ENCODE measurements around the gene SNX25. TPM values are rescaled to one million over a fixed set of nuclear protein-coding genes. Genes with fewer than 3 reads are reported as not detected.

SNX25 gene
- polyA plus RNA-seq, 1 donor from 2014 or later: 6.4 TPM

- H3K79me2 ChIP-seq (replicated peaks; ENCODE audit: insufficient read depth, low read length): no peaks in the 10 kb centered on the region
- no peak overlapping the region for H3K4me2 ChIP-seq (ENCODE audit: low read length)
- H3K27ac ChIP-seq (ENCODE audit: low read length): no peak overlapping the region
- H2AFZ ChIP-seq (ENCODE audit: low read depth, low read length): no peak overlapping the region
- H3K9me3 ChIP-seq (ENCODE audit: low read length): no peaks in the 10 kb centered on the region
- H3K9ac ChIP-seq (ENCODE audit: low read length): no peak overlapping the region
- H3K27me3 ChIP-seq (ENCODE audit: insufficient read depth, low read depth, low read length): no peaks in the 10 kb centered on the region
- H3K4me3 ChIP-seq (ENCODE audit: low read length): no peak overlapping the region
- no peaks in the 10 kb centered on the region for H4K20me1 ChIP-seq (ENCODE audit: insufficient read depth)
- H3K9me2 ChIP-seq (ENCODE audit: insufficient read depth, low read length): no peaks in the 10 kb centered on the region
- no peaks in the 10 kb centered on the region for H3K36me3 ChIP-seq (ENCODE audit: insufficient read depth, low read length)
- no peaks in the 10 kb centered on the region for H3F3A ChIP-seq (ENCODE audit: insufficient read depth, low read length, poor library complexity, severe bottlenecking)
- TF ChIP-seq RAD21 (conservative IDR thresholded peaks at IDR 0.05): no peak
- no peak for TF ChIP-seq REST (IDR thresholded peaks at IDR 0.05; ENCODE audit: borderline replicate concordance)
- no peak for TF ChIP-seq MXI1 (conservative IDR thresholded peaks at IDR 0.05; ENCODE audit: poor library complexity, severe bottlenecking)
- TF ChIP-seq EZH2 (IDR thresholded peaks at IDR 0.05; ENCODE audit: borderline replicate concordance, insufficient read depth, low read length, poor library complexity, severe bottlenecking): no peak
These were observed 12.5 kb downstream of the SNX25 start for GRCh38 chr4:185221912-185222311.

DNA sequence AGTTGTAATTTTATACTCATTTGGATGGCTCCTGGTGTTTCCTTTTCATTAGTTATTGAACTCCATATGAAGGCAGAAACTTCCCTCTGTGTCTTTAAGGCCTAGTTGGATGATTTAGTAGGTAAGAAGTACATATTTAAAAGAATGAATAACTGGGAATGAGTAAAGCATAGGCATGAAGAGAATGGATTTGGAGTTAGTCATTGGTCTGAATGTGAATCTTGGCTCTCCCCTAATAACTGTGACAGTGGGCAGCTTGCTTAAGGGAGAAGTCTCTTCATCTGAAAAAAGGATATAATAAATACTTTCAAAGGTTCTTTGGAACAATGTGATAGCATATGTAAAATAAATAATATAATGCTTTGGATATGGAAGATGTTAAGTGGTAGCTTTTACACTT, 13.2 kb downstream of the SNX25 start:
- TF ChIP-seq EZH2 (IDR thresholded peaks at IDR 0.05; ENCODE audit: borderline replicate concordance, insufficient read depth, low read length, poor library complexity, severe bottlenecking) (no peak), MXI1 (conservative IDR thresholded peaks at IDR 0.05; ENCODE audit: poor library complexity, severe bottlenecking) (no peak), SMC3 (conservative IDR thresholded peaks at IDR 0.05; ENCODE audit: poor library complexity) (no peak), REST (IDR thresholded peaks at IDR 0.05; ENCODE audit: borderline replicate concordance) (no peak), TAF1 (IDR thresholded peaks at IDR 0.05; ENCODE audit: low read depth) (no peak)
- Histone ChIP-seq H3F3A (ENCODE audit: insufficient read depth, low read length, poor library complexity, severe bottlenecking) (no peaks in the 10 kb centered on the region), H3K79me2 (replicated peaks; ENCODE audit: insufficient read depth, low read length) (no peaks in the 10 kb centered on the region), H4K20me1 (ENCODE audit: insufficient read depth) (no peaks in the 10 kb centered on the region), H2AFZ (ENCODE audit: low read depth, low read length) (no peak overlapping the region), H3K9me2 (ENCODE audit: insufficient read depth, low read length) (no peaks in the 10 kb centered on the region), H3K4me2 (ENCODE audit: low read length) (no peak overlapping the region), H3K27me3 (ENCODE audit: insufficient read depth, low read depth, low read length) (no peaks in the 10 kb centered on the region), H3K4me3 (ENCODE audit: low read length) (no peak overlapping the region), H3K9ac (ENCODE audit: low read length) (no peak overlapping the region), H3K36me3 (ENCODE audit: insufficient read depth, low read length) (no peaks in the 10 kb centered on the region), H3K9me3 (ENCODE audit: low read length) (no peaks in the 10 kb centered on the region), H3K27ac (ENCODE audit: low read length) (no peak overlapping the region)

DNA sequence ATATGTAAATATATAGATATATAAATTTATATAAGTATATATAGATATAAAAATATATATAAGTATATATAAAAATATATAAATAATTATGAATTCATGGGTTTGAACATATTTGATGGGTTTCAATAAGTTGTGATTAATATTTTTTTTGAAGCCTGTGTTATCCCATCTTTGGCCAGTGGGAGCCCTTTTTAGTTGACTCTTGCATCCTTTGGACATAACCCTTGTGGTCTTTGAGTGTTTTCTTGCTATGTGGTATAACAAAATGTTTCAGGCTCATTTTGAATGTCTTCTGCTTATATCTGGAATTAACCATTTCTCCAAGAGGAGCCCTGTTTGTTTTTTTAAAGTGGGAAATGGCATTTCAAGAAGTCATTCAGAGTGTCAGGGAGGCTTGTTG, 15.2 kb downstream of the SNX25 start:
- Histone ChIP-seq H3K9ac (ENCODE audit: low read length) (no peak overlapping the region), H3K79me2 (replicated peaks; ENCODE audit: insufficient read depth, low read length) (no peaks in the 10 kb centered on the region), H3K9me3 (ENCODE audit: low read length) (no peaks in the 10 kb centered on the region), H3K4me3 (ENCODE audit: low read length) (no peak overlapping the region), H3F3A (ENCODE audit: insufficient read depth, low read length, poor library complexity, severe bottlenecking) (no peaks in the 10 kb centered on the region), H3K27ac (ENCODE audit: low read length) (no peak overlapping the region), H3K4me2 (ENCODE audit: low read length) (no peak overlapping the region), H3K9me2 (ENCODE audit: insufficient read depth, low read length) (no peaks in the 10 kb centered on the region), H3K27me3 (ENCODE audit: insufficient read depth, low read depth, low read length) (no peaks in the 10 kb centered on the region), H2AFZ (ENCODE audit: low read depth, low read length) (no peak overlapping the region), H4K20me1 (ENCODE audit: insufficient read depth) (no peaks in the 10 kb centered on the region), H3K36me3 (ENCODE audit: insufficient read depth, low read length) (no peaks in the 10 kb centered on the region)
- TF ChIP-seq SMC3 (conservative IDR thresholded peaks at IDR 0.05; ENCODE audit: poor library complexity) (no peak), RAD21 (conservative IDR thresholded peaks at IDR 0.05) (no peak), POLR2AphosphoS5 (IDR thresholded peaks at IDR 0.05) (no peak), REST (IDR thresholded peaks at IDR 0.05; ENCODE audit: borderline replicate concordance) (no peak), EZH2 (IDR thresholded peaks at IDR 0.05; ENCODE audit: borderline replicate concordance, insufficient read depth, low read length, poor library complexity, severe bottlenecking) (no peak), EP300 (conservative IDR thresholded peaks at IDR 0.05; ENCODE audit: poor library complexity, severe bottlenecking) (no peak), TAF1 (IDR thresholded peaks at IDR 0.05; ENCODE audit: low read depth) (no peak)
- TF ChIP-seq, protein P1, sequence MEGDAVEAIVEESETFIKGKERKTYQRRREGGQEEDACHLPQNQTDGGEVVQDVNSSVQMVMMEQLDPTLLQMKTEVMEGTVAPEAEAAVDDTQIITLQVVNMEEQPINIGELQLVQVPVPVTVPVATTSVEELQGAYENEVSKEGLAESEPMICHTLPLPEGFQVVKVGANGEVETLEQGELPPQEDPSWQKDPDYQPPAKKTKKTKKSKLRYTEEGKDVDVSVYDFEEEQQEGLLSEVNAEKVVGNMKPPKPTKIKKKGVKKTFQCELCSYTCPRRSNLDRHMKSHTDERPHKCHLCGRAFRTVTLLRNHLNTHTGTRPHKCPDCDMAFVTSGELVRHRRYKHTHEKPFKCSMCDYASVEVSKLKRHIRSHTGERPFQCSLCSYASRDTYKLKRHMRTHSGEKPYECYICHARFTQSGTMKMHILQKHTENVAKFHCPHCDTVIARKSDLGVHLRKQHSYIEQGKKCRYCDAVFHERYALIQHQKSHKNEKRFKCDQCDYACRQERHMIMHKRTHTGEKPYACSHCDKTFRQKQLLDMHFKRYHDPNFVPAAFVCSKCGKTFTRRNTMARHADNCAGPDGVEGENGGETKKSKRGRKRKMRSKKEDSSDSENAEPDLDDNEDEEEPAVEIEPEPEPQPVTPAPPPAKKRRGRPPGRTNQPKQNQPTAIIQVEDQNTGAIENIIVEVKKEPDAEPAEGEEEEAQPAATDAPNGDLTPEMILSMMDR (IDR thresholded peaks at IDR 0.05; ENCODE audit: poor library complexity, severe bottlenecking): no peak

Measured in neural cell (in vitro differentiated cells).